Ishikawa (cell line): ENCODE results near the gene SLC13A1.

Source experiments
- CEBPB ChIP-seq: IDR thresholded peaks from 2 replicates; pipeline ENCODE4 v1.6.1; 2012
- CREB1 ChIP-seq: IDR thresholded peaks from 2 replicates; pipeline ENCODE4 v1.6.1; 2012; ENCODE audit warnings: low read depth
- EGR1 ChIP-seq: IDR thresholded peaks from 2 replicates; pipeline ENCODE4 v1.6.1; 2012
- EP300 ChIP-seq: IDR thresholded peaks from 2 replicates; pipeline ENCODE4 v1.6.1; 2012; ENCODE audit warnings: borderline replicate concordance
- FOXM1 ChIP-seq: IDR thresholded peaks from 2 replicates; pipeline ENCODE4 v1.6.1; 2012; ENCODE audit warnings: low read depth, borderline replicate concordance
- MAX ChIP-seq: IDR thresholded peaks from 2 replicates; pipeline ENCODE4 v1.6.1; 2012
- NFIC ChIP-seq: IDR thresholded peaks from 2 replicates; pipeline ENCODE4 v1.6.1; 2012
- RAD21 ChIP-seq: IDR thresholded peaks from 2 replicates; pipeline ENCODE4 v1.6.1; 2012; ENCODE audit warnings: low read depth
- REST ChIP-seq: IDR thresholded peaks from 2 replicates; pipeline ENCODE4 v1.6.1; 2012; ENCODE audit warnings: low read depth, mild to moderate bottlenecking
- TAF1 ChIP-seq: IDR thresholded peaks from 2 replicates; pipeline ENCODE4 v1.6.1; 2012; ENCODE audit warnings: low read depth, mild to moderate bottlenecking
- TCF12 ChIP-seq: IDR thresholded peaks from 2 replicates; pipeline ENCODE4 v1.6.1; 2012; ENCODE audit warnings: low read depth
- TEAD4 ChIP-seq: IDR thresholded peaks from 2 replicates; pipeline ENCODE4 v1.6.1; 2012
- USF1 ChIP-seq: IDR thresholded peaks from 2 replicates; pipeline ENCODE4 v1.6.1; 2012
- YY1 ChIP-seq: IDR thresholded peaks from 2 replicates; pipeline ENCODE4 v1.6.1; 2012; ENCODE audit warnings: low read depth
- ZBTB7A ChIP-seq: IDR thresholded peaks from 2 replicates; pipeline ENCODE4 v1.6.1; 2012; ENCODE audit warnings: low read depth

The SLC13A1 gene

GRCh38 chr7:123210986-123211385, 11.2 kb upstream of the SLC13A1 start:
- no peak for TF ChIP-seq CEBPB
- TF ChIP-seq TAF1: no peak
- TF ChIP-seq ZBTB7A: no peak
- TF ChIP-seq EGR1: no peak
- TF ChIP-seq YY1: no peak
- no peak for TF ChIP-seq TCF12
- TF ChIP-seq REST: no peak
- no peak for TF ChIP-seq TEAD4
- TF ChIP-seq FOXM1: no peak
- no peak for TF ChIP-seq USF1

- no peak for TF ChIP-seq REST
Measured at GRCh38 chr7:123209786-123210185, 10.0 kb upstream of the SLC13A1 start.

- TF ChIP-seq FOXM1: no peak
- TF ChIP-seq USF1: no peak
- no peak for TF ChIP-seq EGR1
- TF ChIP-seq RAD21: no peak
- TF ChIP-seq CEBPB: no peak
- no peak for TF ChIP-seq MAX
- TF ChIP-seq ZBTB7A: no peak
- TF ChIP-seq TAF1: no peak
- TF ChIP-seq TCF12: no peak
- TF ChIP-seq REST: no peak
- no peak for TF ChIP-seq EP300
- TF ChIP-seq YY1: no peak
- TF ChIP-seq NFIC: no peak
- no peak for TF ChIP-seq TEAD4
- TF ChIP-seq CREB1: no peak
Measured at GRCh38 chr7:123208793-123209192, 9.0 kb upstream of the SLC13A1 start.

GRCh38 chr7:123204206-123204835, 4.6 kb upstream of the SLC13A1 start:
- TF ChIP-seq TAF1 (no peak), CREB1 (no peak), EP300 (no peak), USF1 (no peak), YY1 (no peak), RAD21 (no peak), ZBTB7A (no peak), TEAD4 (no peak), FOXM1 (no peak), NFIC (no peak)

GRCh38 chr7:123201901-123202300, 2.1 kb upstream of the SLC13A1 start:
- TF ChIP-seq ZBTB7A (no peak), FOXM1 (no peak), MAX (no peak), REST (no peak)
